Loucy (cell line): ENCODE data around the gene DSG1.
A peak's percentile ranks its signal among the peaks of the same experiment; 100 is the strongest.
"Not testable (repeated sequence)": the region's sequence is repeated elsewhere in the genome, so short reads cannot be mapped to it uniquely, and the experiment has no call there.

ENCODE experiments used
- H2AFZ ChIP-seq: fragments of 200-600 bp; sonication (generic); 2 replicates; pipeline ENCODE4 v1.6.0; 2016; ENCODE audit warnings: antibody characterized with exemption, mild to moderate bottlenecking, low read length, moderate library complexity
- H3F3A ChIP-seq: fragments of 200-600 bp; 2 replicates; pipeline ENCODE4 v1.6.0; 2016; ENCODE audit warnings: antibody characterized with exemption, low read depth, mild to moderate bottlenecking
- H3K27me3 ChIP-seq: fragments of 200-600 bp; sonication (generic); 2 replicates; pipeline ENCODE4 v1.6.1; 2014; ENCODE audit warnings: low read length, mild to moderate bottlenecking; ENCODE audit not compliant: insufficient read depth, poor library complexity, severe bottlenecking
- H3K36me3 ChIP-seq: fragments of 200-600 bp; sonication (generic); 2 replicates; pipeline ENCODE4 v1.6.1; 2016; ENCODE audit warnings: low read length; ENCODE audit not compliant: insufficient read depth
- H3K4me1 ChIP-seq: fragments of 200-600 bp; sonication (generic); 2 replicates; pipeline ENCODE4 v1.5.1; 2014; ENCODE audit warnings: low read length, mild to moderate bottlenecking; ENCODE audit not compliant: insufficient read depth, poor library complexity, severe bottlenecking
- H3K4me2 ChIP-seq: fragments of 200-600 bp; sonication (generic); 2 replicates; pipeline ENCODE4 v1.6.0; 2014; ENCODE audit warnings: antibody characterized with exemption, low read length, low read depth, mild to moderate bottlenecking; ENCODE audit not compliant: poor library complexity, severe bottlenecking
- H3K4me3 ChIP-seq: fragments of 200-600 bp; sonication (generic); 2 replicates; pipeline ENCODE4 v1.5.1; 2014; ENCODE audit warnings: low read length, mild to moderate bottlenecking, mixed read lengths; ENCODE audit not compliant: poor library complexity, severe bottlenecking
- H3K79me2 ChIP-seq: fragments of 200-600 bp; sonication (generic); 2 replicates; pipeline ENCODE4 v1.6.1; 2014; ENCODE audit warnings: low read length; ENCODE audit not compliant: insufficient read depth
- H3K9ac ChIP-seq: fragments of 200-600 bp; sonication (generic); 2 replicates; pipeline ENCODE4 v1.6.0; 2014; ENCODE audit warnings: mild to moderate bottlenecking, low read depth, low read length, moderate library complexity; ENCODE audit not compliant: poor library complexity, severe bottlenecking
- H3K9me2 ChIP-seq: fragments of 200-600 bp; sonication (generic); replicated peaks from 2 replicates; pipeline ENCODE4 v1.6.1; 2016; ENCODE audit warnings: low read depth, low read length, mixed read lengths
- H3K9me3 ChIP-seq: fragments of 200-600 bp; sonication (generic); 2 replicates; pipeline ENCODE4 v1.6.1; 2014; ENCODE audit warnings: mild to moderate bottlenecking, antibody characterized with exemption, low read length, low read depth; ENCODE audit not compliant: insufficient read depth
- H4K20me1 ChIP-seq: fragments of 200-600 bp; sonication (generic); 2 replicates; pipeline ENCODE4 v1.6.0; 2014; ENCODE audit warnings: antibody characterized with exemption, low read length, mild to moderate bottlenecking; ENCODE audit not compliant: insufficient read depth, poor library complexity, severe bottlenecking
- EZH2phosphoT487 ChIP-seq: fragments of 200-600 bp; IDR thresholded peaks from 2 replicates; pipeline ENCODE4 v1.6.1; 2018; ENCODE audit warnings: antibody characterized with exemption, mild to moderate bottlenecking, moderate library complexity, borderline replicate concordance
- TF ChIP-seq, protein P1 (sequence below): fragments of 200-600 bp; sonication (generic); conservative IDR thresholded peaks from 2 replicates; pipeline ENCODE4 v1.5.1; 2014; ENCODE audit warnings: mild to moderate bottlenecking, antibody characterized with exemption, low read length

The DSG1 gene

DNA sequence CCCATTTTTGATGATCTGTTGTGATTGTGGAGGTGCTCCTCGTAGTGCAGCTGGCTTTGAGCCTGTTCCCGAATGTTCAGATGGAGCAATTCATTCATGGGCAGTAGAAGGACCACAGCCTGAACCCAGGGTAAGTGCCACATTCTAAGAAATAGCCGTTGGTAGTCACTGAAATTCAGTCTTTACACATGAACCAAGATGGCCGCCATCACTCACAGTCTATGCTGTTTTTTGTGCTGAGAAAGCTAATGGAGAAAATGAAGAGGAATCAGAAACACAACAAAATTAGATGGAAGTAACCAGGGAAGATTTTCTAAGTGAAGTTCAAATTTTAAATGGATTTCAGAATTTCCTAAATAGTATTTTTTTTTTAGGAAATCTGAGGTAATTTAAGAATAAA is 25.5 kb downstream of the DSG1 start:
- Histone ChIP-seq H3F3A (no peaks in the 10 kb centered on the region), H3K4me3 (no peak overlapping the region), H3K36me3 (no peaks in the 10 kb centered on the region), H3K4me1 (no peaks in the 10 kb centered on the region), H3K4me2 (no peak overlapping the region), H3K27me3 (no peaks in the 10 kb centered on the region), H4K20me1 (no peaks in the 10 kb centered on the region), H3K9me2 (no peaks in the 10 kb centered on the region), H2AFZ (peak overlapping the region; percentile 64; the same call in 1 of the 2 replicates), H3K9ac (no peak overlapping the region), H3K9me3 (no peaks in the 10 kb centered on the region), H3K79me2 (no peaks in the 10 kb centered on the region)
- TF ChIP-seq EZH2phosphoT487 = no peak
- TF ChIP-seq, protein P1, sequence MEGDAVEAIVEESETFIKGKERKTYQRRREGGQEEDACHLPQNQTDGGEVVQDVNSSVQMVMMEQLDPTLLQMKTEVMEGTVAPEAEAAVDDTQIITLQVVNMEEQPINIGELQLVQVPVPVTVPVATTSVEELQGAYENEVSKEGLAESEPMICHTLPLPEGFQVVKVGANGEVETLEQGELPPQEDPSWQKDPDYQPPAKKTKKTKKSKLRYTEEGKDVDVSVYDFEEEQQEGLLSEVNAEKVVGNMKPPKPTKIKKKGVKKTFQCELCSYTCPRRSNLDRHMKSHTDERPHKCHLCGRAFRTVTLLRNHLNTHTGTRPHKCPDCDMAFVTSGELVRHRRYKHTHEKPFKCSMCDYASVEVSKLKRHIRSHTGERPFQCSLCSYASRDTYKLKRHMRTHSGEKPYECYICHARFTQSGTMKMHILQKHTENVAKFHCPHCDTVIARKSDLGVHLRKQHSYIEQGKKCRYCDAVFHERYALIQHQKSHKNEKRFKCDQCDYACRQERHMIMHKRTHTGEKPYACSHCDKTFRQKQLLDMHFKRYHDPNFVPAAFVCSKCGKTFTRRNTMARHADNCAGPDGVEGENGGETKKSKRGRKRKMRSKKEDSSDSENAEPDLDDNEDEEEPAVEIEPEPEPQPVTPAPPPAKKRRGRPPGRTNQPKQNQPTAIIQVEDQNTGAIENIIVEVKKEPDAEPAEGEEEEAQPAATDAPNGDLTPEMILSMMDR = no peak

DNA sequence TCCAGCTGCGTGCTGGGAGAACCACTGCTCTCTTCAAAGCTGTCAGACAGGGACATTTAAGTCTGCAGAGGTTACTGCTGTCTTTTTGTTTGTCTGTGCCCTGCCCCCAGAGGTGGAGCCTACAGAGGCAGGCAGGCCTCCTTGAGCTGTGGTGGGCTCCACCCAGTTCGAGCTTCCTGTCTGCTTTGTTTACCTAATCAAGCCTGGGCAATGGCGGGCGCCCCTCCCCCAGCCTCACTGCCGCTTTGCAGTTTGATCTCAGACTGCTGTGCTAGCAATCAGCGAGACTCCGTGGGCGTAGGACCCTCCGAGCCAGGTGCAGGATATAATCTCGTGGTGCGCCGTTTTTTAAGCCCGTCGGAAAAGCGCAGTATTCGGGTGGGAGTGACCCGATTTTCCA is 35.4 kb downstream of the DSG1 start:
- H3K27me3 ChIP-seq, H3K79me2 ChIP-seq, H3F3A ChIP-seq, H3K4me2 ChIP-seq, H2AFZ ChIP-seq, H3K4me3 ChIP-seq, H3K36me3 ChIP-seq, H4K20me1 ChIP-seq, H3K4me1 ChIP-seq, H3K9me2 ChIP-seq, H3K9me3 ChIP-seq, H3K9ac ChIP-seq: not testable (repeated sequence)

DNA sequence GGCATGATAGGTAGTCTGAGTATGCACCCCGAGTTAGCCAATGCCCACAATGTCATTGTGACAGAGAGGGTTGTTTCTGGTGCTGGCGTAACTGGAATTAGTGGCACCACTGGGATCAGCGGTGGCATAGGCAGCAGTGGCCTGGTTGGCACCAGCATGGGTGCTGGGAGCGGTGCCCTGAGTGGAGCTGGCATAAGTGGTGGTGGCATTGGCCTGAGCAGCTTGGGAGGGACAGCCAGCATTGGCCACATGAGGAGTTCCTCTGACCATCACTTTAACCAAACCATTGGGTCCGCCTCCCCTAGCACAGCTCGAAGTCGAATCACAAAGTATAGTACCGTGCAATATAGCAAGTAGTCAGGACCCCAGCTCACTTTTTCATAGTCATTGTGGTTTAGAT is 37.0 kb downstream of the DSG1 start:
- Histone ChIP-seq H3K27me3 (no peaks in the 10 kb centered on the region), H2AFZ (no peak overlapping the region)
- TF ChIP-seq, protein P1 = no peak
- TF ChIP-seq EZH2phosphoT487 = no peak

DNA sequence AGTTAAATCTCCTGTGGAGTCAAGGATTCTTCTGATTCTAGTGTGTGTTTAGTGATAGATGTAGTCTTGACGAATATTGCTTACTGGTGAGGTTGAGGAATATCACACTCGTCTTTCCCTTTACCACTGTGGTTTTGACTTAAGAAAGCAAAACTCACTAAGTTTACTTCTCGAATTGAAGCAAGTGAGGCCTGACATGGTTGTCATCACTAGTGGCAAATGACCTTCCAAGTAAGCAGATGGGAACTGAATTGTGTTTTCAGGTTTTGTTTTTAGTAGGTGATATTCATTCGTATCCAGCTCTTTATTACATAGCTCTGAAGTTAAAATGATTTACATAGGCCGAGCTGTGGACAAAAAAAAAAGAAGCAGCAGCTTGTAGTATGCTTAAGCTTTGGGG is 38.1 kb downstream of the DSG1 start:
- Histone ChIP-seq H3K9me3 (no peaks in the 10 kb centered on the region), H3K79me2 (no peaks in the 10 kb centered on the region), H3K4me3 (no peak overlapping the region), H3K9ac (no peak overlapping the region), H3K36me3 (no peaks in the 10 kb centered on the region), H3K9me2 (no peaks in the 10 kb centered on the region), H2AFZ (no peak overlapping the region), H4K20me1 (no peaks in the 10 kb centered on the region), H3K4me1 (no peaks in the 10 kb centered on the region), H3K4me2 (no peak overlapping the region), H3F3A (no peaks in the 10 kb centered on the region), H3K27me3 (no peaks in the 10 kb centered on the region)
- TF ChIP-seq EZH2phosphoT487 = no peak
- TF ChIP-seq, protein P1 = no peak

More for the DNA sequence above, 37.0 kb downstream of the DSG1 start:
- Histone ChIP-seq H3K9me2 (no peaks in the 10 kb centered on the region), H3K4me1 (no peaks in the 10 kb centered on the region), H3K36me3 (no peaks in the 10 kb centered on the region), H3K9ac (no peak overlapping the region), H3K9me3 (no peaks in the 10 kb centered on the region), H3K4me2 (no peak overlapping the region), H3K79me2 (no peaks in the 10 kb centered on the region), H4K20me1 (no peaks in the 10 kb centered on the region), H3F3A (no peaks in the 10 kb centered on the region), H3K4me3 (no peak overlapping the region)
